Spinal cord (tissue), 10 donors: ENCODE data around the gene GLT6D1. TPM values are rescaled to one million over a fixed set of nuclear protein-coding genes. Genes with fewer than 3 reads are reported as not detected.
"Not testable (repeated sequence)": the region's sequence is repeated elsewhere in the genome, so short reads cannot be mapped to it uniquely, and the experiment has no call there.

Experiments used
- DNase-seq, 6 donors: peaks; one replicate each; pipeline versions ENCODE4 v3.0.0 to v3.0.0-alpha.2; 2013 to 2015; ENCODE audit warnings: low spot score in 6 of 6, low read depth in 4 of 6
- H3K27ac ChIP-seq: one replicate; pipeline ENCODE4 v1.5.1; 2013; ENCODE audit warnings: low read depth, low read length, control low read depth
- H3K27me3 ChIP-seq: one replicate; pipeline ENCODE4 v1.6.1; 2013; ENCODE audit warnings: low read length; ENCODE audit not compliant: control insufficient read depth, insufficient read depth
- H3K36me3 ChIP-seq: one replicate; pipeline ENCODE4 v1.6.1; 2013; ENCODE audit warnings: low read length; ENCODE audit not compliant: control insufficient read depth, insufficient read depth
- H3K4me1 ChIP-seq: one replicate; pipeline ENCODE4 v1.6.1; 2013; ENCODE audit warnings: low read length; ENCODE audit not compliant: control insufficient read depth, insufficient read depth
- H3K4me3 ChIP-seq: one replicate; pipeline ENCODE4 v1.5.1; 2013; ENCODE audit warnings: low read depth, low read length, control low read depth
- H3K9me3 ChIP-seq: one replicate; pipeline ENCODE4 v1.6.1; 2013; ENCODE audit warnings: low read length; ENCODE audit not compliant: control insufficient read depth, insufficient read depth
- WGBS: methylation state at CpG from one replicate; pipeline ENCODE4 v1.1.5; 2013; ENCODE audit warnings: missing lambda C conversion rate; ENCODE audit not compliant: insufficient coverage; 5-methylcytosine and 5-hydroxymethylcytosine counted together
- polyA plus RNA-seq, 2 donors: library from polyadenylated mRNA; unstranded; fragments of 120-200 nt; gene quantifications; one replicate each; pipeline ENCODE4 v1.2.1, GENCODE V29; 2013; ENCODE audit not compliant: insufficient read length in 2 of 2
- total RNA-seq, 2 donors: library from RNA; depleted of rRNA in 1 of 2; stranded (reverse); fragments of 120-200 nt in 1 of 2; fragments of >200 nt in 1 of 2; gene quantifications; one replicate each; pipeline versions ENCODE4 v1.2.3 to v1.2.4, GENCODE V29; 2013 to 2014
- donor health status: healthy.

GLT6D1 gene
- total and polyA plus RNA-seq, 4 donors: not detected

DNA sequence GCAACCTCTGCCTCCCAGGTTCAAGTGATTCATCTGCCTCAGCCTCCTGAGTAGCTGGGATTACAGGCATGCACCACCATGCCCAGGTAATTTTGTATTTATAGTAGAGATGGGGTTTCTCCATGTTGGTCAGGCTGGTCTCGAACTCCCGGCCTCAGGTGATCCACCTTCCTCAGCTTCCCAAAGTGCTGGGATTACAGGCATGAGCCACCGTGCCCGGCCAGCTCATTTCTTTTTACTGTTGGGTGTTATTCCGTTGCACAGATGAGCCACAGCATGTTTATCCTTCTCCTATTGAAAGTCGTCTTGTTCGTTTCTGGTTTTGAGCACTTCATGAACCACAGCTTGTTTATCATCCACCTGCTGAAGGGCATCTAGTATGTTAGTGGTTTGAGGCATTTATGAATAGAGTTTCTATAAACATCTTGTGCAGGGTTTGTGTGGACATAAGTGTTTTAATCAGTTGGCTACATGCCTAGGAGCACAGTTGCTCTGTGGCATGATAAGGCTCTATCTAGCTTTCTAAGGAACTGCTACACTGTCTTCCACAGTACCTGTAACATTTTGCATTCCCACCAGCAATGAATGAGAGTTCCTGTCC is 2.3 kb downstream of the GLT6D1 start:
- not testable (repeated sequence) for H3K27ac ChIP-seq, H3K27me3 ChIP-seq, H3K4me1 ChIP-seq, H3K4me3 ChIP-seq, H3K36me3 ChIP-seq, H3K9me3 ChIP-seq
- 90% methylated on average over 5 of the region's 7 CpGs for WGBS
- DNase-seq: peak in 1 of 6 donors; percentile 59

DNA sequence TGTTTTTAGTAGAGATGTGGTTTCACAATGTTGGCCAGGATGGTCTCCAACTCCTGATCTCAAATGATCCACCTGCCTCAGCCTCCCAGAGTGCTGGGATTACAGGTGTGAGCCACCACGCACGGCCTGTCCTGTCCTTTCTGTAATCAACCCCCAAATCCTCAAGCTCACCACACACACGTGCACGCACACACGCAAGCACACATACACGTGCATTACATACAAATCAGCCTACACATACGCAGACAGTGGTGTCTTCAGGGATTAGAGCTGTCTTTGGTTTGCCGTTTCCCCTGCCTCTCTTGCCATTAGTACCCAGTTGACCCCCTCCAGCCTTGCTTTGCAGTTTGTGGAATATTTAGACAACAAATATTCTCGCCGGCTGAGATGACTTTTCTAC is 6.5 kb downstream of the GLT6D1 start:
- WGBS: 96% methylated on average over 6 of the region's 10 CpGs
- Histone ChIP-seq H3K4me3 (no peak overlapping the region), H3K27ac (no peak overlapping the region), H3K27me3 (no peaks in the 10 kb centered on the region), H3K4me1 (no peaks in the 10 kb centered on the region), H3K36me3 (no peaks in the 10 kb centered on the region), H3K9me3 (no peaks in the 10 kb centered on the region)
- DNase-seq: no peak

DNA sequence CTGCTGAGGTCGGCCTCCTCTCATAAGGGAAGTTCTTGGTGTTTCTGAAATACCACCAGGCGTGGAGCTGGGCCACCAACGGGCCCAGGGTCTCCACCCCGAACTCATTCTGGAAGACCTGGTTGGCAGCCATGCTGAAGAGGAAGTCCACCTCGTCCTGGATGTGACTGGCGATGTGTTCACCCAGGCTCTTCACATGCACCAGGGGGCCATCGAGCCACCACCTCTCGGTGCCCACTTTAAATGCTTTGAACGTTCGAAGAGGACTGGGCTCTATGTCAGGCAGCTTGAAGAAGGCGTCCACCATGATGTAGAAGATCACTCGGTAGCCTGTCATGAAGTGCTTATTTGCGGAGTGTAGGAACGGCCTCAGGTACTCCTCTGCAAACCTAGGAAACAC is 15.1 kb downstream of the GLT6D1 start:
- H3K4me3 ChIP-seq: no peak overlapping the region
- WGBS: 87% methylated on average over 10 of the region's 14 CpGs

DNA sequence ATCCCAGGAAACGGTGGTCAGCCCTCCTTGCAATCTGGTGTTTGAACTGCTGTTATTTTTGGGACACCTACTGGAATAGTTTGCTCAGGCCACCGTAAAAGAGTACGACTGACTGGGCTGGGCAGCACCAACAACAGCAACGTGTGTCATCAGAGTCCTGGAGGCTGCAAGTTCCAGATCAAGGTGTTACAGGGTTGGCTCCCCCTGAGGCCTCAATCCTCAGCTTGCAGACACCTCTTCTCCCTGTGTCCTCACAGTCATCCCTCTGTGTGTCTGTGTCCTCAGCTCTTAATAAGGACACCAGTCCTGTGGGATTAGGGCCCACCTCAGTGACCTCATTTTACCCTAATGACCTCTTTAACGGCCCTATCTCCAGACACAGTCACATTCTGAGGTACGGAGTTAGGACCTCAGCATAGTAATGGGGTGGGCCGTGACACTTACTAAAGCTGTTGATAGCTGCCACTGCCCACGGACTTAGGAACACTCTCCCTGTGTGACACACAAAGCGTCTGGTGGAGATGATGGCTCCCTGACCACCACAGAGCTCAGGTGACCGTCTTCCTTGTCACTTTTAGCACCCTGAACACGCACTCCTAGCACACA is 16.8 kb downstream of the GLT6D1 start:
- WGBS: 69% methylated on average over 10 of the region's 11 CpGs
- Histone ChIP-seq H3K27me3 (peaks cover 2% of the 10 kb centered on the region), H3K36me3 (no peaks in the 10 kb centered on the region), H3K9me3 (no peaks in the 10 kb centered on the region), H3K4me1 (no peaks in the 10 kb centered on the region), H3K27ac (no peak overlapping the region), H3K4me3 (no peak overlapping the region)
- no peak for DNase-seq

More for the DNA sequence above, 15.1 kb downstream of the GLT6D1 start:
- Histone ChIP-seq H3K4me1 (no peaks in the 10 kb centered on the region), H3K27me3 (peaks cover under 1% of the 10 kb centered on the region), H3K36me3 (no peaks in the 10 kb centered on the region), H3K27ac (no peak overlapping the region), H3K9me3 (no peaks in the 10 kb centered on the region)
- DNase-seq: no peak

DNA sequence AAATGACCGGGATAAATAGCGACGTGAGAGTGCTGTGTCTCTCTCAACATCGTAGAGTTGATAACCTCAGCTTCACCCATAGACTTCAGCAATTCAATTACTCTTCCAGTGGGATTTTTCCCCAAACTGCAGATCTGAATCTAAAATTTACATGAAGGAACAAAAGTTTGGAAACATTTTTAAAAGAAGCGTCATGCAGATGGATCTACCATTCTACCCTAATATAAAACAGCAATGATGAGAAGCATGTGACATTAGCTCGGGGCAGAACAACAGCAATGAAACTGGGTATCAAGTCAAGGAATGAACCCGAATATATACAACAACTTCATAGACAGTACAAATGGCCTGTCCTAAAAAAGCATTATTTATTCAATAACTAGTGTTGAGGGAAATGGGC is 18.8 kb downstream of the GLT6D1 start:
- no peak for DNase-seq
- WGBS: 70% methylated on average over 4 of the region's 7 CpGs
- Histone ChIP-seq H3K9me3 (no peaks in the 10 kb centered on the region), H3K4me1 (no peaks in the 10 kb centered on the region), H3K27me3 (peaks cover 2% of the 10 kb centered on the region), H3K27ac (no peak overlapping the region), H3K36me3 (no peaks in the 10 kb centered on the region), H3K4me3 (no peak overlapping the region)

DNA sequence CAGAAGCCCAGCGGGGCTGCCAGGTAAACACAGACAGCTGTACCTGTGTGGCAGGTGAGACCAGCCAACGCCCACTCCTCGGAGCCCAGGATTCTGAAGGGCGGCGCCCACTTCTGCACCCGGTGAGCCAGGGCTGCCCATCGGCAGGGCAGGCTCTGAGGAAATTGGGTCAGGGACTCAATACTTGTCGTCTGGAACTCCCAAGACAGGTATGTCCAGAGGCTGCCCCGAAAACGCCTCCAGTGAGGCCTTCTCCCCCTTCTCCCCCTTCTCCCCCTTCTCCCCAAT is 19.8 kb downstream of the GLT6D1 start:
- DNase-seq: no peak
- Histone ChIP-seq H3K9me3 (no peaks in the 10 kb centered on the region), H3K27ac (no peak overlapping the region), H3K4me1 (no peaks in the 10 kb centered on the region), H3K4me3 (no peak overlapping the region), H3K36me3 (no peaks in the 10 kb centered on the region), H3K27me3 (peaks cover 2% of the 10 kb centered on the region)
- 87% methylated on average over 3 of the region's 10 CpGs for WGBS

DNA sequence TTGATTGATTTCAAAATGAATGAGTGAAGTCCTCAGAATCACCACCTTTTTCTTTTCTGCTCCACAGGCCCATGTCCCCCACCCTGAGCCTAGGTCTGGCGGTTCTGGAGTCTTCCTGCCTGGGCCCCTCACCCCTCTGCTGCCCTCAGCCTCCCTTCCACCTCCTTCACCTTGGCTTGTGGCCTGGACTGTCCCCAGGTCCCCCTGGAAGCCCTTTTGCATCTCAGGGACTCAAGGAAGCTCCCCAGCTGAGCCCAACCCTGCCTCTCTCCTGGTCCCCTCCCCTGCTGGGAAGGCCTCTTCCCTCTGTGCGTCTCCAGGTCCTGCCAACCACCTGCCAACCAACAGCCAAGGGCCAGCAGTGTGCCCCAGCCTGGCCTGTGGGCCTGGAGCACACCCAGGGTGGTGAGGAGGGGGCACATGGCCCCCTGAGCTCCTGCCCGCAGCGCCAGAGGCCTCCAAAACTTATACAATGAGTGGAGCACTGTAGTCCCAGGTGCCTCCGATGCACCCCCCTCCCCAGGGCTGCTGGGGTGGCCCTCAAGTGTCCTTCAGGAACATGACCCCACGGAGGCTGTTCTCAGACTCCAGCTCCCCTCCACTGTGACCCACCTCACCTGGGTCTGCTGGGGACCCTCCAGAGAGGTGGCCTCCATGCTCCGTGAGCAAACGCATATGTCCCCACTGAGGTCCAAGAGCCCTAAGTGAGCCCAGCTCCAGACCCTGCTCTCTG is 20.3 kb downstream of the GLT6D1 start:
- no peak for DNase-seq
- Histone ChIP-seq H3K4me1 (no peaks in the 10 kb centered on the region), H3K4me3 (no peak overlapping the region), H3K27ac (no peak overlapping the region), H3K9me3 (no peaks in the 10 kb centered on the region), H3K36me3 (no peaks in the 10 kb centered on the region), H3K27me3 (peaks cover 2% of the 10 kb centered on the region)
- 81% methylated on average over 7 of the region's 8 CpGs for WGBS

DNA sequence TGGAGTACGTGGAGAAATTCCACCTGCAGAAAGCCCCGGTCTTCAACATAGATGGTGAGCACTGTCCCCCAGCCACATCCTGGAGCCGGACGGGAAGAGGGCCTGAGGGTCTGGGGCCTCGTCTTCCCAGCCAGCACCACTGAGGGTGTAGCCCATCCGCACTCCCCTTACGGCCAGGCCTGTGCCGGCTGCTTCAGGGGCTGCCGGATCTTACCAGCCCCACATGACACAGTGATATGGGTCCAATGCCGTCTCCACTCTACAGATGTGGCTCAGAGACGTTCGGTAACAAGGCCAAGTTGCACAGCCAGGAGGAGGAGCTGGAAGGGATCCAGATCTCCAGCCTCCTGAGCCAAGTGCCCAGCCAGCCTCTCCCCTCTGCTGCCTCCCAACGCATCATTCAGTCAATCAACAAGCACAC is 21.3 kb downstream of the GLT6D1 start:
- Histone ChIP-seq H3K27me3 (peaks cover 2% of the 10 kb centered on the region), H3K4me1 (no peaks in the 10 kb centered on the region)
- WGBS: 86% methylated on average over 12 of the region's 13 CpGs

DNA sequence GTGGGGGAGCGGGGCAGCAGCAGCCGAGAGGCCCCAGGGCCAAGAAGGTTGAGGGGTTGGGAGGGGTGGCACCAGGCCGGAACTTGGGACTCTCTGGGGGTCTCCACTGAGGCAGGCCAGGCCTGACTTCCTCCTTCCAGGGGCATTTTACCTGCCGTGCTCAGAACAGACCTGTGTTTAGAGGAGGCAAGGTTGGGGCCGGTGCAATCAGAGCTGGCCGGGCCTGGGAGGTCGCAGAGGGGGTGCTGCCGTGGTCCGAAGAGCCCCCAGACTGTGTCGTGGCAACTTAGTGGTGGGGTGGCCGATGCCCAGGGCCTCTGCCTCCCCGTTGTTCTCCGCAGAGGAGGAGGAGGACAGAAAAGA is 21.8 kb downstream of the GLT6D1 start:
- no peak for DNase-seq
- no peaks in the 10 kb centered on the region for H3K4me1 ChIP-seq
- 83% methylated on average over 13 of the region's 13 CpGs for WGBS
- no peak overlapping the region for H3K4me3 ChIP-seq
- H3K36me3 ChIP-seq: no peaks in the 10 kb centered on the region
- H3K9me3 ChIP-seq: no peaks in the 10 kb centered on the region
- peaks cover 2% of the 10 kb centered on the region for H3K27me3 ChIP-seq
- H3K27ac ChIP-seq: no peak overlapping the region

More for the DNA sequence above, 21.3 kb downstream of the GLT6D1 start:
- H3K9me3 ChIP-seq: no peaks in the 10 kb centered on the region
- H3K4me3 ChIP-seq: no peak overlapping the region
- H3K36me3 ChIP-seq: no peaks in the 10 kb centered on the region
- DNase-seq: no peak
- no peak overlapping the region for H3K27ac ChIP-seq
